ENCODE results near the gene CLCN4. TPM values are rescaled to one million over a fixed set of nuclear protein-coding genes. Genes with fewer than 3 reads are reported as not detected.

Gene CLCN4
- total RNA-seq, 1 experiment from 2014 or later: 6.9 TPM

- H3K27me3 ChIP-seq (ENCODE audit: insufficient read depth, low read length): no peaks in the 10 kb centered on the region
- Mint-ChIP-seq H3K9me3 (peaks cover 46 to 52% of the 10 kb centered on the region in 2 experiments), H3K27me3 (ENCODE audit: low read depth) (no peaks in the 10 kb centered on the region), H3K4me1 (peaks cover 13 to 27% of the 10 kb centered on the region in 2 experiments), H3K36me3 (ENCODE audit: insufficient read depth in 1 of 3, low read depth in 3 of 3) (peaks cover 0 to 11% (median 4%) of the 10 kb centered on the region in 3 experiments; a peak in 6 of 7 replicates), H3K27ac (no peak overlapping the region), H3K4me3 (peak overlapping the region; percentile 41 to 74)
- no peak overlapping the region for H3K14ac ChIP-seq (ENCODE audit: insufficient read depth, low read length)
- no peak overlapping the region for H4K5ac ChIP-seq (ENCODE audit: insufficient read length, low read depth, low read length)
- no peak overlapping the region for H3K18ac ChIP-seq (ENCODE audit: insufficient read length, low read depth, low read length)
- H3K79me1 ChIP-seq (ENCODE audit: insufficient read depth, low read depth, low read length, poor library complexity, severe bottlenecking): no peaks in the 10 kb centered on the region
- no CpG with 5 or more reads among the region's 64 CpGs for WGBS (ENCODE audit: extremely low coverage, insufficient read length, low lambda C conversion rate)
- H4K20me1 ChIP-seq (ENCODE audit: control insufficient read depth, insufficient read depth, insufficient read length): no peaks in the 10 kb centered on the region
- H2AFZ ChIP-seq (ENCODE audit: low read length): no peak overlapping the region
- no peak overlapping the region for H2BK12ac ChIP-seq (ENCODE audit: insufficient read length, low read depth, low read length)
- no peak overlapping the region for H3T11ph ChIP-seq (ENCODE audit: low read length)
- H3K4me1 ChIP-seq (ENCODE audit: insufficient read depth, low read length): no peaks in the 10 kb centered on the region; the same call in 1 of the 2 replicates
- H3K23me2 ChIP-seq (ENCODE audit: insufficient read length, low read depth, low read length, poor library complexity, severe bottlenecking): no peaks in the 10 kb centered on the region
- no peak overlapping the region for H2BK120ac ChIP-seq (ENCODE audit: low read depth, low read length, poor library complexity, severe bottlenecking)
- no peak overlapping the region for H3K23ac ChIP-seq (ENCODE audit: insufficient read length, low read depth, low read length)
- H4K8ac ChIP-seq (replicated peaks; ENCODE audit: insufficient read length, low read depth, low read length): no peak overlapping the region
- H3K4ac ChIP-seq (ENCODE audit: low read depth, low read length): no peak overlapping the region
- H3K79me2 ChIP-seq (ENCODE audit: insufficient read depth, low read length): no peaks in the 10 kb centered on the region
- no peaks in the 10 kb centered on the region for H3K9me3 ChIP-seq (ENCODE audit: control insufficient read depth, low read depth, low read length)
- H3K56ac ChIP-seq (ENCODE audit: insufficient read length, low read depth, low read length): no peak overlapping the region
- no peak overlapping the region for H2AK5ac ChIP-seq (ENCODE audit: insufficient read length, low read length)
- no peak overlapping the region for H2BK15ac ChIP-seq (ENCODE audit: low read depth, low read length)
- peak overlapping the region; percentile 32 for H3K4me2 ChIP-seq (ENCODE audit: insufficient read depth, insufficient read length, low read length)
- TF ChIP-seq CTCF (conservative IDR thresholded peaks at IDR 0.05): no peak
- H2BK20ac ChIP-seq (ENCODE audit: low read depth, low read length, poor library complexity, severe bottlenecking): no peak overlapping the region
- DNase-seq: peak; percentile 67
- H2BK5ac ChIP-seq (ENCODE audit: insufficient read length, low read length): no peak overlapping the region
- H3K9ac ChIP-seq (ENCODE audit: extremely low read depth, insufficient read length, low read length): no peak overlapping the region
- no peak overlapping the region for H3K27ac ChIP-seq (ENCODE audit: insufficient read length, low read depth, low read length)
- H4K91ac ChIP-seq (ENCODE audit: insufficient read length, low read depth, low read length): no peak overlapping the region
Measured at GRCh38 chrX:10158279-10159144, 1.7 kb downstream of the CLCN4 start.
